A549 (cell line): ENCODE results near the gene CUX1. TPM values are rescaled to one million over a fixed set of nuclear protein-coding genes. Genes with fewer than 3 reads are reported as not detected.

ENCODE experiments used
- ATAC-seq, 2 experiments: fragments of 200-7000 bp in 1 of 2; fragments of >200 bp in 1 of 2; cut with Nextera tagmentation in 1 of 2; cut with Tn5 transposase in 1 of 2; 3 replicates each; pipeline versions ENCODE4 v1.8.0 to v1.9.1; 2018 to 2020; ENCODE audit warnings: mild to moderate bottlenecking in 1 of 2, moderate library complexity in 1 of 2
- CTCF ChIA-PET: fragments of 300-600 bp; sonication (Branson Sonifier 250); formaldehyde crosslinking; extraction: SDS; loops from one replicate; lab custom pipeline; 2021; ENCODE audit warnings: antibody characterized with exemption, inconsistent platforms; lab: Yijun Ruan, JAX
- POLR2A ChIA-PET: fragments of 350-600 bp; formaldehyde crosslinking; extraction: SDS; loops from one replicate; lab custom pipeline; 2021; ENCODE audit warnings: antibody characterized with exemption, inconsistent platforms; lab: Yijun Ruan, JAX
- DNase-seq, 2 experiments: peaks; one replicate each; pipeline versions ENCODE4 v3.0.0 to v3.0.0-alpha.2; 2011 to 2016; ENCODE audit warnings: low read depth in 1 of 2, low spot score in 1 of 2
- FAIRE-seq: peaks from 2 replicates; lab custom pipeline; 2011; peaks lifted over from hg19 to GRCh38; lab: Jason Lieb, UNC
- H3K27ac ChIP-seq, 2 experiments: fragments of >200 bp; sonication (Bioruptor Twin); formaldehyde crosslinking; 3 replicates each; pipeline ENCODE4 v1.5.1; 2016 to 2017
- H3K4me1 ChIP-seq: fragments of >200 bp; sonication (Bioruptor Twin); formaldehyde crosslinking; 3 replicates; pipeline ENCODE4 v1.6.1; 2016
- H3K4me2 ChIP-seq: fragments of >200 bp; sonication (Bioruptor Twin); formaldehyde crosslinking; 3 replicates; pipeline ENCODE4 v1.6.1; 2016
- H3K4me3 ChIP-seq: fragments of >200 bp; sonication (Bioruptor Twin); formaldehyde crosslinking; 3 replicates; pipeline ENCODE4 v1.5.1; 2016
- H3K9me3 ChIP-seq: fragments of >200 bp; sonication (Bioruptor Twin); formaldehyde crosslinking; 3 replicates; pipeline ENCODE4 v1.6.1; 2016
- BCL3 ChIP-seq: fragments of >200 bp; sonication (Bioruptor Twin); formaldehyde crosslinking; IDR thresholded peaks from 3 replicates; pipeline ENCODE4 v1.6.1; 2016
- BHLHE40 ChIP-seq: IDR thresholded peaks from 2 replicates; pipeline ENCODE4 v1.6.1; 2012; ENCODE audit warnings: low read depth, low read length, inconsistent platforms
- CHD2 ChIP-seq: fragments of 150-350 bp; IDR thresholded peaks from 2 replicates; pipeline ENCODE4 v1.6.1; 2014; ENCODE audit warnings: low read length; ENCODE audit not compliant: partially characterized antibody
- CTCF ChIP-seq: fragments of >200 bp; sonication (Bioruptor Twin); formaldehyde crosslinking; IDR thresholded peaks from 3 replicates; pipeline ENCODE4 v1.5.1; 2016
- EP300 ChIP-seq, 2 experiments: fragments of >200 bp; sonication (Bioruptor Twin); formaldehyde crosslinking; IDR thresholded peaks; 2 replicates in 1 of 2; 3 replicates in 1 of 2; pipeline ENCODE4 v1.6.1; 2016 to 2017
- FOXS1 ChIP-seq: fragments of 250-450 bp; sonication (Bioruptor Pico); IDR thresholded peaks from 2 replicates; pipeline ENCODE4 v1.5.0; 2020; ENCODE audit warnings: mild to moderate bottlenecking, moderate library complexity
- HOXB5 ChIP-seq: fragments of 250-450 bp; sonication (Bioruptor Pico); IDR thresholded peaks from 2 replicates; pipeline ENCODE4 v1.5.0; 2020; ENCODE audit warnings: mild to moderate bottlenecking, moderate library complexity
- JUN ChIP-seq, 2 experiments: fragments of >200 bp; sonication (Bioruptor Twin); formaldehyde crosslinking; IDR thresholded peaks; 2 replicates in 1 of 2; 3 replicates in 1 of 2; pipeline ENCODE4 v1.6.1; 2016 to 2017
- MAFK ChIP-seq: fragments of 450-650 bp; IDR thresholded peaks from 2 replicates; pipeline ENCODE4 v1.6.1; 2014; ENCODE audit not compliant: partially characterized antibody
- PBX3 ChIP-seq: IDR thresholded peaks from 2 replicates; pipeline ENCODE4 v1.6.1; 2012
- RARB ChIP-seq: fragments of 250-450 bp; sonication (Bioruptor Pico); IDR thresholded peaks from 2 replicates; pipeline ENCODE4 v1.8.0; 2021; ENCODE audit warnings: mild to moderate bottlenecking, moderate library complexity
- REST ChIP-seq: fragments of 200-600 bp; sonication (generic); IDR thresholded peaks from 2 replicates; pipeline ENCODE4 v1.6.1; 2016; ENCODE audit warnings: antibody characterized with exemption, mild to moderate bottlenecking, moderate library complexity
- TFCP2L1 ChIP-seq: fragments of 250-450 bp; sonication (Bioruptor Pico); IDR thresholded peaks from 2 replicates; pipeline ENCODE4 v1.5.0; 2021; ENCODE audit warnings: mild to moderate bottlenecking
- ZNF302 ChIP-seq: fragments of 250-450 bp; sonication (Bioruptor Pico); IDR thresholded peaks from 2 replicates; pipeline ENCODE4 v1.9.0; 2021; ENCODE audit warnings: inconsistent platforms, mild to moderate bottlenecking, moderate library complexity
- WGBS: methylation state at CpG from one replicate; pipeline ENCODE4 v1.1.6; 2017; ENCODE audit errors: missing lambda C conversion rate; 5-methylcytosine and 5-hydroxymethylcytosine counted together
- polyA plus RNA-seq, 4 experiments: library from polyadenylated mRNA; depleted of rRNA in 3 of 4; stranded (reverse); fragments of >200 nt; fragmentation: RNase III in 1 of 4; extraction: RNeasy Plus Mini Kit Qiagen cat#74134 plus additional on column Dnase treatment in 1 of 4; gene quantifications; 2 replicates in 3 of 4; 3 replicates in 1 of 4; pipeline ENCODE4 v1.2.3, GENCODE V29; 2011 to 2017
- TF ChIP-seq, protein P1 (sequence below): fragments of 250-450 bp; sonication (Bioruptor Pico); IDR thresholded peaks from 2 replicates; pipeline ENCODE4 v1.5.0; 2021; ENCODE audit warnings: mild to moderate bottlenecking, moderate library complexity, borderline replicate concordance

The CUX1 gene
- polyA plus RNA-seq, 2 of the 4 experiments (the other 2 are of a cell fraction) = 32.7 to 33.4 TPM

- CTCF ChIA-PET = interaction anchor here (1.0 to 1.6 kb wide), 16 partner anchors 8 to 460 kb away, joined by 3 to 10 read pairs (median 5); no protein-coding TSS in a partner anchor
- H3K27ac ChIP-seq = peak overlapping the region; percentile 99 to 100
- no peak for DNase-seq
- TF ChIP-seq REST (no peak), TFCP2L1 (CRISPR knock-in tag) (no peak), FOXS1 (CRISPR knock-in tag) (no peak), EP300 (IDR thresholded peaks at IDR 0.05) (no peak), BHLHE40 (no peak), PBX3 (no peak)
- TF ChIP-seq, protein P1, sequence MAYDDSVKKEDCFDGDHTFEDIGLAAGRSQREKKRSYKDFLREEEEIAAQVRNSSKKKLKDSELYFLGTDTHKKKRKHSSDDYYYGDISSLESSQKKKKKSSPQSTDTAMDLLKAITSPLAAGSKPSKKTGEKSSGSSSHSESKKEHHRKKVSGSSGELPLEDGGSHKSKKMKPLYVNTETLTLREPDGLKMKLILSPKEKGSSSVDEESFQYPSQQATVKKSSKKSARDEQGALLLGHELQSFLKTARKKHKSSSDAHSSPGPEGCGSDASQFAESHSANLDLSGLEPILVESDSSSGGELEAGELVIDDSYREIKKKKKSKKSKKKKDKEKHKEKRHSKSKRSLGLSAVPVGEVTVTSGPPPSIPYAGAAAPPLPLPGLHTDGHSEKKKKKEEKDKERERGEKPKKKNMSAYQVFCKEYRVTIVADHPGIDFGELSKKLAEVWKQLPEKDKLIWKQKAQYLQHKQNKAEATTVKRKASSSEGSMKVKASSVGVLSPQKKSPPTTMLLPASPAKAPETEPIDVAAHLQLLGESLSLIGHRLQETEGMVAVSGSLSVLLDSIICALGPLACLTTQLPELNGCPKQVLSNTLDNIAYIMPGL (CRISPR knock-in tag) = no peak
- TF ChIP-seq, all 56 proteins: peak for 0
- FAIRE-seq (no peak), ATAC-seq (no peak)
- Histone ChIP-seq H3K4me2 (peak overlapping the region; percentile 97), H3K9me3 (no peaks in the 10 kb centered on the region), H3K4me3 (peak overlapping the region; percentile 92), H3K4me1 (peaks cover 15% of the 10 kb centered on the region; the same call in 2 of the 3 replicates)
- POLR2A ChIA-PET = interaction anchor here (0.6 to 1.2 kb wide), 2 partner anchors 70 to 270 kb away, joined by 3 to 4 read pairs; no protein-coding TSS in a partner anchor
- WGBS = 20% methylated on average over 5 of the region's 5 CpGs
These were observed 3.9 kb upstream of the CUX1 start for GRCh38 chr7:101813402-101814019.

GRCh38 chr7:101814081-101814990 lies 3.1 kb upstream of the CUX1 start:
- Histone ChIP-seq H3K4me1 (peaks cover 23% of the 10 kb centered on the region; the same call in 2 of the 3 replicates), H3K4me3 (peak overlapping the region; percentile 92), H3K27ac (peak overlapping the region; percentile 99 to 100), H3K4me2 (peak overlapping the region; percentile 97), H3K9me3 (no peaks in the 10 kb centered on the region)
- DNase-seq (peak; percentile 70 to 71), ATAC-seq (peak; percentile 67 to 87), FAIRE-seq (no peak)
- 2% methylated on average over 39 of the region's 74 CpGs for WGBS
- CTCF ChIA-PET = interaction anchor here (0.5 to 1.6 kb wide), 32 partner anchors 9 to 459 kb away, joined by 3 to 10 read pairs (median 4); no protein-coding TSS in a partner anchor
- POLR2A ChIA-PET = interaction anchor here (0.6 to 1.2 kb wide), 3 partner anchors 71 to 271 kb away, joined by 3 to 4 read pairs (median 3); no protein-coding TSS in a partner anchor
- TF ChIP-seq BCL3 (no peak), RARB (CRISPR knock-in tag) (no peak), MAFK (no peak), EP300 (IDR thresholded peaks at IDR 0.05) (no peak), BHLHE40 (peak; percentile 92), CHD2 (no peak), PBX3 (no peak), REST (no peak), CTCF (peak; percentile 78), HOXB5 (0 out of 2 replicates have a peak, but pooled peaks have one; percentile 42), JUN (IDR thresholded peaks at IDR 0.05) (peak; percentile 38 to 72; a peak in 3 of 5 replicates), ZNF302 (CRISPR knock-in tag) (no peak)
